GM12878 (cell line): ENCODE results near the gene AFF2. TPM values are rescaled to one million over a fixed set of nuclear protein-coding genes. Genes with fewer than 3 reads are reported as not detected.

ENCODE experiments used
- ATAC-seq: fragments of 200-7000 bp; cut with Tn5 transposase; 3 replicates; pipeline ENCODE4 v1.9.1; 2020; ENCODE audit warnings: mild to moderate bottlenecking, moderate library complexity
- BruUV-seq: library from RNA; stranded (reverse); fragments of 400-500 nt; replicated peaks from 2 replicates; lab custom pipeline; 2021; lab: Mats Ljungman, UMichigan
- CTCF ChIA-PET: fragments of 300-600 bp; sonication (Branson Sonifier 250); formaldehyde crosslinking; extraction: SDS; loops from one replicate; lab custom pipeline; 2021; ENCODE audit warnings: inconsistent platforms; lab: Yijun Ruan, JAX
- POLR2A ChIA-PET: fragments of 350-600 bp; formaldehyde crosslinking; extraction: SDS; loops from one replicate; lab custom pipeline; 2021; ENCODE audit warnings: inconsistent platforms; lab: Charles Lee
- RAD21 ChIA-PET: fragments of 300-600 bp; sonication (Branson Sonifier 250); formaldehyde crosslinking; loops from one replicate; lab custom pipeline; 2023; ENCODE audit warnings: antibody characterized with exemption; ENCODE audit not compliant: unreplicated experiment; lab: Charles Lee
- SMC1A ChIA-PET: fragments of 300-600 bp; sonication (Branson Sonifier 250); formaldehyde crosslinking; loops from one replicate; lab custom pipeline; 2023; ENCODE audit not compliant: unreplicated experiment, uncharacterized antibody; lab: Charles Lee
- DNase-seq: peaks from one replicate; pipeline ENCODE4 v3.0.0-alpha.2; 2011; ENCODE audit warnings: low read depth, low spot score
- FAIRE-seq: peaks from 3 replicates; lab custom pipeline; 2011; peaks lifted over from hg19 to GRCh38; lab: Jason Lieb, UNC
- H2AFZ ChIP-seq: 2 replicates; pipeline ENCODE4 v1.6.0; 2011; ENCODE audit warnings: low read depth, low read length, control low read depth; ENCODE audit not compliant: control insufficient read depth
- H3K27ac ChIP-seq: 2 replicates; pipeline ENCODE4 v1.5.1; 2011; ENCODE audit warnings: control low read depth; ENCODE audit not compliant: control insufficient read depth, insufficient read depth
- H3K27me3 ChIP-seq, 2 experiments: replicated peaks in 1 of 2; 2 replicates each; pipeline versions ENCODE4 v1.6.0 to v1.6.1; 2011; ENCODE audit warnings: low read length in 1 of 2; ENCODE audit not compliant: control insufficient read depth in 2 of 2, insufficient read depth in 2 of 2
- H3K36me3 ChIP-seq, 2 experiments: 2 replicates each; pipeline ENCODE4 v1.5.1; 2011; ENCODE audit warnings: low read length in 1 of 2; ENCODE audit not compliant: control insufficient read depth in 2 of 2, insufficient read depth in 2 of 2
- H3K4me1 ChIP-seq: 2 replicates; pipeline ENCODE4 v1.6.1; 2011; ENCODE audit warnings: mild to moderate bottlenecking, low read length, moderate library complexity, mixed read lengths; ENCODE audit not compliant: control insufficient read depth, insufficient read depth
- H3K4me2 ChIP-seq: 2 replicates; pipeline ENCODE4 v1.6.0; 2011; ENCODE audit warnings: control low read depth; ENCODE audit not compliant: control insufficient read depth, insufficient read depth
- H3K4me3 ChIP-seq: fragments of 200-600 bp; sonication (generic); 2 replicates; pipeline ENCODE4 v1.5.1; 2016
- H3K79me2 ChIP-seq: 2 replicates; pipeline ENCODE4 v1.6.0; 2011; ENCODE audit warnings: low read length; ENCODE audit not compliant: control insufficient read depth, insufficient read depth
- H3K9ac ChIP-seq: 2 replicates; pipeline ENCODE4 v1.8.0; 2011; ENCODE audit warnings: low read length, control low read depth, mixed read lengths; ENCODE audit not compliant: control insufficient read depth, insufficient read depth
- H3K9me3 ChIP-seq: replicated peaks from 3 replicates; pipeline ENCODE4 v1.5.1; 2011; ENCODE audit warnings: mild to moderate bottlenecking, low read length; ENCODE audit not compliant: control insufficient read depth, insufficient read depth
- H4K20me1 ChIP-seq: 2 replicates; pipeline ENCODE4 v1.6.0; 2011; ENCODE audit not compliant: control insufficient read depth, insufficient read depth
- GABPA ChIP-seq: IDR thresholded peaks from 2 replicates; pipeline ENCODE4 v1.6.1; 2014; ENCODE audit warnings: antibody characterized with exemption, low read depth, mild to moderate bottlenecking, inconsistent platforms
- JUNB ChIP-seq: IDR thresholded peaks from 2 replicates; pipeline ENCODE4 v1.6.1; 2016; ENCODE audit warnings: antibody characterized with exemption, mild to moderate bottlenecking
- JUND ChIP-seq: IDR thresholded peaks from 2 replicates; pipeline ENCODE4 v1.6.1; 2012; ENCODE audit warnings: low read depth, mild to moderate bottlenecking, low read length, improper control_type of control experiment, moderate library complexity
- MEF2A ChIP-seq: IDR thresholded peaks from 2 replicates; pipeline ENCODE4 v1.6.1; 2011; ENCODE audit warnings: low read depth, mild to moderate bottlenecking, low read length, moderate library complexity; ENCODE audit not compliant: insufficient read depth
- MTA2 ChIP-seq: fragments of 450-650 bp; IDR thresholded peaks from 2 replicates; pipeline ENCODE4 v1.6.1; 2016; ENCODE audit warnings: low read depth, mild to moderate bottlenecking, moderate library complexity
- MYB ChIP-seq: fragments of 150-350 bp; IDR thresholded peaks from 2 replicates; pipeline ENCODE4 v1.6.1; 2014; ENCODE audit warnings: mild to moderate bottlenecking, low read depth, low read length, borderline replicate concordance
- NFYA ChIP-seq: IDR thresholded peaks from 2 replicates; pipeline ENCODE4 v1.6.1; 2011; ENCODE audit warnings: low read depth, mild to moderate bottlenecking, low read length, improper control_type of control experiment, borderline replicate concordance
- SMARCA5 ChIP-seq: fragments of 450-650 bp; IDR thresholded peaks from 2 replicates; pipeline ENCODE4 v1.6.1; 2017; ENCODE audit warnings: mild to moderate bottlenecking
- SREBF2 ChIP-seq: IDR thresholded peaks from 2 replicates; pipeline ENCODE4 v1.6.1; 2012; ENCODE audit warnings: mild to moderate bottlenecking, low read length
- TCF7 ChIP-seq: IDR thresholded peaks from 2 replicates; pipeline ENCODE4 v1.6.1; 2014; ENCODE audit warnings: antibody characterized with exemption, borderline replicate concordance
- YBX1 ChIP-seq: fragments of 450-650 bp; IDR thresholded peaks from 2 replicates; pipeline ENCODE4 v1.6.1; 2016; ENCODE audit warnings: antibody characterized with exemption
- WGBS: methylation state at CpG from one replicate; pipeline ENCODE4 v1.1.6; 2016; ENCODE audit warnings: low lambda C conversion rate; ENCODE audit not compliant: insufficient replicate concordance, insufficient coverage; ENCODE audit errors: missing lambda C conversion rate; 5-methylcytosine and 5-hydroxymethylcytosine counted together
- in situ Hi-C: fragments of 300-500 bp; cut with MboI; formaldehyde crosslinking; loops from 9 replicates; pipeline ENCODE4 v1.14.3; 2018; ENCODE audit warnings: mixed read lengths
- intact Hi-C: fragments of 100-400 bp; cut with micrococcal nuclease; formaldehyde crosslinking; loops from one replicate; pipeline ENCODE4 v1.14.2; 2022; ENCODE audit not compliant: unreplicated experiment
- polyA plus RNA-seq, 11 experiments: library from polyadenylated mRNA; depleted of rRNA in 4 of 11; unstranded in 6 of 11; stranded (reverse) in 5 of 11; fragments of >200 nt; fragmentation: Nextera tagmentation in 4 of 11; fragmentation: Illumina TruSeq in 1 of 11; extraction: Ambion mirVana in 4 of 11; extraction: Trizol in 1 of 11; gene quantifications; 1 replicate in 1 of 11; 2 replicates in 10 of 11; pipeline versions ENCODE4 v1.2.1 to v1.2.3, GENCODE V29; 2011 to 2016; ENCODE audit warnings: inconsistent platforms in 2 of 11, missing spikeins in 2 of 11, low read depth in 1 of 11
- total RNA-seq, 4 experiments: library from RNA; depleted of rRNA in 3 of 4; stranded (reverse); fragments of >200 nt in 3 of 4; fragmentation: Illumina TruSeq in 1 of 4; extraction: Trizol in 1 of 4; gene quantifications; 2 replicates each; pipeline versions ENCODE4 v1.2.1 to v1.2.3, GENCODE V29; 2013 to 2021
- TF ChIP-seq, protein P1 (sequence below): fragments of 450-650 bp; conservative IDR thresholded peaks from 2 replicates; pipeline ENCODE4 v1.6.1; 2017; ENCODE audit warnings: mild to moderate bottlenecking, moderate library complexity
- TF ChIP-seq, protein P2 (sequence below): IDR thresholded peaks from 2 replicates; pipeline ENCODE4 v1.6.1; 2012; ENCODE audit warnings: low read depth, low read length, improper control_type of control experiment
- TF ChIP-seq, protein P3 (sequence below): IDR thresholded peaks from 2 replicates; pipeline ENCODE4 v1.6.1; 2011; ENCODE audit warnings: borderline replicate concordance, low read depth, mild to moderate bottlenecking, moderate library complexity, mixed read lengths, low read length; ENCODE audit not compliant: insufficient read depth; ENCODE audit errors: extremely low read length

AFF2 gene
- total and polyA plus RNA-seq, 10 of the 15 experiments (the other 5 are each of a cell fraction or from before 2014, with no cell fraction given) = under 0.01 to 0.03 TPM; not detected in 8

DNA sequence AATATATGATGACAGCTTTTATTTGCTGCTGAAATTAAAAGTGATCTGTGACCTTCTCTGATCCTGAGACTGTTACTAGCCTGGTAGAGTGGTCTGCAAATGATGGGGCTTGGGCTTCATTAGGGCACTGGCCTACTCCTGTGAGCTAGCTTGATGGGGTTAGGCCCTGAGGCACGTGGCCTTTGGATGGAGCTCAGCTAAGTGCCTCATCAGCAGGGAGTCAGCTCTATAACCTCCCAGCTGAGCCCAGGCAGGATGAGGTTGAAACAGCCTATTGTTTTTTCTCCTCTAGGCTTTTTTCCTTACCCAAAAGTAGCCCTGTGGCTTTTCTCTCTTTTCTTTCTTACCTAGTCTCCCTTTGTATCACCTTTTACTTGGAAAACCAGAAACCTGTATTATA lies 92.2 kb downstream of the AFF2 start:
- no peak overlapping the region for H3K27ac ChIP-seq

More for the DNA sequence above, 92.2 kb downstream of the AFF2 start:
- ChIA-PET POLR2A (interaction anchor here (0.5 to 1.3 kb wide), 2 partner anchors 10 to 753 kb away, joined by 4 read pairs; no protein-coding TSS in a partner anchor), RAD21 (no interaction called here), SMC1A (interaction anchor here (0.8 to 1.7 kb wide), 4 partner anchors 20 to 665 kb away, joined by 3 to 4 read pairs (median 3); no protein-coding TSS in a partner anchor), CTCF (interaction anchor here (1.0 kb wide), 2 partner anchors 9 to 62 kb away, joined by 3 read pairs; no protein-coding TSS in a partner anchor)
- Histone ChIP-seq H3K4me3 (no peak overlapping the region), H3K36me3 (no peaks in the 10 kb centered on the region), H3K27me3 (no peaks in the 10 kb centered on the region), H3K4me1 (no peaks in the 10 kb centered on the region), H3K4me2 (no peak overlapping the region), H3K9me3 (no peaks in the 10 kb centered on the region), H3K79me2 (no peaks in the 10 kb centered on the region), H2AFZ (no peak overlapping the region), H4K20me1 (no peaks in the 10 kb centered on the region), H3K9ac (no peak overlapping the region)
- no TSS peak for BruUV-seq
- WGBS = 0% methylated on average over 1 of the region's 1 CpG
- DNase-seq = no peak
- in situ Hi-C loops = no loop called here
- no peak for FAIRE-seq
- TF ChIP-seq, protein P1, sequence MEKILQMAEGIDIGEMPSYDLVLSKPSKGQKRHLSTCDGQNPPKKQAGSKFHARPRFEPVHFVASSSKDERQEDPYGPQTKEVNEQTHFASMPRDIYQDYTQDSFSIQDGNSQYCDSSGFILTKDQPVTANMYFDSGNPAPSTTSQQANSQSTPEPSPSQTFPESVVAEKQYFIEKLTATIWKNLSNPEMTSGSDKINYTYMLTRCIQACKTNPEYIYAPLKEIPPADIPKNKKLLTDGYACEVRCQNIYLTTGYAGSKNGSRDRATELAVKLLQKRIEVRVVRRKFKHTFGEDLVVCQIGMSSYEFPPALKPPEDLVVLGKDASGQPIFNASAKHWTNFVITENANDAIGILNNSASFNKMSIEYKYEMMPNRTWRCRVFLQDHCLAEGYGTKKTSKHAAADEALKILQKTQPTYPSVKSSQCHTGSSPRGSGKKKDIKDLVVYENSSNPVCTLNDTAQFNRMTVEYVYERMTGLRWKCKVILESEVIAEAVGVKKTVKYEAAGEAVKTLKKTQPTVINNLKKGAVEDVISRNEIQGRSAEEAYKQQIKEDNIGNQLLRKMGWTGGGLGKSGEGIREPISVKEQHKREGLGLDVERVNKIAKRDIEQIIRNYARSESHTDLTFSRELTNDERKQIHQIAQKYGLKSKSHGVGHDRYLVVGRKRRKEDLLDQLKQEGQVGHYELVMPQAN = no peak
- TF ChIP-seq NFYA = no peak
- no peak for TF ChIP-seq MYB
- TF ChIP-seq, protein P2, sequence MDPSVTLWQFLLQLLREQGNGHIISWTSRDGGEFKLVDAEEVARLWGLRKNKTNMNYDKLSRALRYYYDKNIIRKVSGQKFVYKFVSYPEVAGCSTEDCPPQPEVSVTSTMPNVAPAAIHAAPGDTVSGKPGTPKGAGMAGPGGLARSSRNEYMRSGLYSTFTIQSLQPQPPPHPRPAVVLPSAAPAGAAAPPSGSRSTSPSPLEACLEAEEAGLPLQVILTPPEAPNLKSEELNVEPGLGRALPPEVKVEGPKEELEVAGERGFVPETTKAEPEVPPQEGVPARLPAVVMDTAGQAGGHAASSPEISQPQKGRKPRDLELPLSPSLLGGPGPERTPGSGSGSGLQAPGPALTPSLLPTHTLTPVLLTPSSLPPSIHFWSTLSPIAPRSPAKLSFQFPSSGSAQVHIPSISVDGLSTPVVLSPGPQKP = no peak
- no peak for TF ChIP-seq MTA2
- no peak for TF ChIP-seq JUND
- TF ChIP-seq GABPA = no peak
- TF ChIP-seq MEF2A = no peak
- TF ChIP-seq, protein P3, sequence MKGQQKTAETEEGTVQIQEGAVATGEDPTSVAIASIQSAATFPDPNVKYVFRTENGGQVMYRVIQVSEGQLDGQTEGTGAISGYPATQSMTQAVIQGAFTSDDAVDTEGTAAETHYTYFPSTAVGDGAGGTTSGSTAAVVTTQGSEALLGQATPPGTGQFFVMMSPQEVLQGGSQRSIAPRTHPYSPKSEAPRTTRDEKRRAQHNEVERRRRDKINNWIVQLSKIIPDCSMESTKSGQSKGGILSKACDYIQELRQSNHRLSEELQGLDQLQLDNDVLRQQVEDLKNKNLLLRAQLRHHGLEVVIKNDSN = no peak
- TF ChIP-seq SREBF2 = no peak
- no peak for TF ChIP-seq TCF7
- TF ChIP-seq YBX1 = no peak
- TF ChIP-seq SMARCA5 = no peak
- TF ChIP-seq JUNB = no peak
- intact Hi-C loops = no loop called here
- ATAC-seq = no peak
